Measurements from ENCODE around the gene FNDC5.
"Not testable (repeated sequence)": the region's sequence is repeated elsewhere in the genome, so short reads cannot be mapped to it uniquely, and the experiment has no call there.

Gene FNDC5

DNA sequence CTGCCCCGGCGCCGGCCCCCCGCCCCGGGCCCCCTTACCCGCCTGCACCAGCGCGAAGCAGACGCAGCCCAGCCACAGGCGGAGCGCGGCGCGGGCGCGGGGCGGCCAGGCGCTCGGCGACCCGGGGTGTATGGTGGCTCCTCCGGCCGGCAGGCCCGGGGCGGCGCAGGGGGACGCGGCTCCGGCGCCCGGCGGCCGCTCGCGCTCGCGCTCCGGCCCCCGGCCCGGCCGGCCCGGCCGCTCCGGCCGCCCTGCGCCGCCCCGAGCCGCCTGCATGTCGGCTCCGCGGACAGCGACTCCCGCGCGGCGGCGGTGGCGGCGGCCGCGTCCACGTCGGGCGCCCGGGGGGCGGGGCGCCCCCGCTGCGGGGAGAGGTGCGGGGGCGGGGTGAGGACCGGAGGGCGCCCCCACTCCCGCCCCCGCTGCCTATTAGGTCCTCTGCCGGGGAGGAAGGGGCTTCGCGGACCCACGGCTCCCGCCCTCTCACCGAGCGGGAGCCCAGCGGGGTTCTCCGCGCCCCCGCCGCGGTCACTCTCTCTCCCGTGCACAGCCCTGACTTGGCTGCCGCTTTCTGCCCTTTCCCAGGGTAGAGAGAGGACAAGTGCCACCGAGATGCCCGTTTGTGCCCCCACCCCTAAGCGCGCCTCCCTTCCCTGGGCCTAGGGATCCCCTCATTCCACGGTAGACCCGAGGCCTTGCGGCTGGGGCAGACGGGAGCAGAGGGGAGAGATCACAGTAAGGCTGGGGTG lies at the start of gene FNDC5:
FNDC5 (minus strand) TSS at position 298 of the 749 bp plus-strand sequence.
- DNase-seq = no peak

GRCh38 chr1:32919811-32920733 lies 49.4 kb upstream of the FNDC5 start:
- DNase-seq = peak; percentile 49

- DNase-seq = no peak
These were observed 47.5 kb upstream of the FNDC5 start for GRCh38 chr1:32918179-32918578.

- DNase-seq = no peak
These were observed 46.8 kb upstream of the FNDC5 start for GRCh38 chr1:32917521-32917920.

DNA sequence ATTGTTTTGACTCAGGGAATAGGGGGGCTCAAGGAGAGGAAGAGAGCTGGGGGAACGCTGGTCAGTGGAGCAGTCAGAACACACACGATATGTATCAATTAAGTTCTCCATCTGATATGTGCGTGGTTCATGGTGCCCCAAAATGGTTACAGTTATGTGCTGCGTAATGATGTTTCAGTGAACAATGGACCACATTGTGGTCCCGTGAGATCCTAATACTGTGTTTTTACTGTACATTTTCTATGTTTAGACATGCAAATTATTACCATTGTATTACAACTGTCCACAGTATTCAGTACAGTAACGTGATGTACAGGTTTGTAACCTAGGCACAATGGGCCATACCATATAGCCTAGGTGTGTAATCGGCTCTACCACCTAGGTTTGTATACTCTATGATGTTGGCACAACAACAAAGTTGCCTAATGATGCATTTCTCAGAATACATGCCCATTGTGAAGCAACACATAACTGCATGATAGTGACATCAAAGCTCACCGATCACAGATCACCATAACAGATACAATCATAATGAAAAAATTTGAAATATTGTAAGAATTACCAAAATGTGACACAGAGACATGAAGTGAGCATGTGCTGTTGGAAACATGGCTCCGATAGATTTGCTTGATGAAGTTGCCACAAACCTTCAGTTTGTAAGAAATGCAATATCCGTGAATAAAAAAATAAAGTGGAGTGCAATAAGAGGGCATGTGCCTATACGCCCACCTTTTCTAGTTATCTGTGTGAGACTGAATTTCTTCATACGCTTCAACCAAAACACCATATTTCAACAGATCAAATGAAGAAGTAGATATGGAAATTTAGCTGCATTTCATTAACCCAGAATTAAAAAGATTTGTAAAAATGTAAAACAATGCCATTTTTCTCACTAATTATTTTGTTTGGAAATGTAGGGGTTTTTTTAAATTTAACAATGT lies 45.3 kb upstream of the FNDC5 start:
- no peak for DNase-seq

- no peak for DNase-seq
These were observed 39.6 kb upstream of the FNDC5 start for GRCh38 chr1:32910319-32910718.

DNA sequence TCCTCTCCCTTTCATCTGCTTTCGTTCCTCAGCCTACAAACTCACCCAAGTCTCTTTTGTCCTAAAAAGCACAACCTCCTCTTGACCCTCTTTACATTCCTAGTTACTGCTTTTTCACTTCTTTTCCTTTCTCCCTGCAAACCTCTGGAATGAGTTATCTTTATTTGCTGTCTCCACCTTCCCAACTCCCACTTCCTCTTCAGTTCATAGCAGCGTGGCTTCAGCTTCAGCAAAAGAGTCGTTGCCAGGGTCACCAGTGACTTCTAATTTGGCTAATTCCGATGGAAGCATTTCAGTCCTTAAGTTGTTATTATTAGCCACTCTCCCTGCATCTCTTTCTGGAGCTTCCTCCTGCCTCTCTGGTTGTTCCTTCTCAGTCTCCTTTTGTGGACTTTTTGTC lies 36.7 kb upstream of the FNDC5 start:
- no peak for DNase-seq

DNA sequence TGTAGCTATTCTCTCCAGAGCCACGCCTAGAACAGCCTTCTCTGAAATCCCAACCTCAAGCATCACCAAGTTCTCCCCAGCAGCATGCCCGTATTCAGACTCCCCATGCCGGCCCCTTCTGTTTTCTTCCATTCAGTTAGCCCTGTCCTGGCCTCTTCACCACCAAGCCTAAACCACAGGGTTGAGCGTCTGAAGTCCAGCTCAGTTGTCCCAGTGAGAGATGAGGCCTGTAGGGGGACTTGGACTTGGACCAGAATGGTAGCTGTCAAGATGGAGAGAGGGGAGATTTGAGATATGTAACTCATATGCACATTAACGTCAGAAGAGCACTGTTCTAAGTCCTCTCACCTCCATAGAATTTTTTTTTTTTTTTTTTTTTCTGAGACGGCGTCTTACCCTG lies 35.9 kb upstream of the FNDC5 start:
- DNase-seq = no peak

- DNase-seq = not testable (repeated sequence)
These were observed 34.9 kb upstream of the FNDC5 start for GRCh38 chr1:32905588-32905987.

GRCh38 chr1:32904797-32905196 lies 34.1 kb upstream of the FNDC5 start:
- DNase-seq = no peak

- DNase-seq = no peak
These were observed 33.5 kb upstream of the FNDC5 start for GRCh38 chr1:32903991-32904785.

GRCh38 chr1:32902535-32902920 lies 31.8 kb upstream of the FNDC5 start:
- DNase-seq = no peak

- no peak for DNase-seq
These were observed 31.3 kb upstream of the FNDC5 start for GRCh38 chr1:32901823-32902534.

DNA sequence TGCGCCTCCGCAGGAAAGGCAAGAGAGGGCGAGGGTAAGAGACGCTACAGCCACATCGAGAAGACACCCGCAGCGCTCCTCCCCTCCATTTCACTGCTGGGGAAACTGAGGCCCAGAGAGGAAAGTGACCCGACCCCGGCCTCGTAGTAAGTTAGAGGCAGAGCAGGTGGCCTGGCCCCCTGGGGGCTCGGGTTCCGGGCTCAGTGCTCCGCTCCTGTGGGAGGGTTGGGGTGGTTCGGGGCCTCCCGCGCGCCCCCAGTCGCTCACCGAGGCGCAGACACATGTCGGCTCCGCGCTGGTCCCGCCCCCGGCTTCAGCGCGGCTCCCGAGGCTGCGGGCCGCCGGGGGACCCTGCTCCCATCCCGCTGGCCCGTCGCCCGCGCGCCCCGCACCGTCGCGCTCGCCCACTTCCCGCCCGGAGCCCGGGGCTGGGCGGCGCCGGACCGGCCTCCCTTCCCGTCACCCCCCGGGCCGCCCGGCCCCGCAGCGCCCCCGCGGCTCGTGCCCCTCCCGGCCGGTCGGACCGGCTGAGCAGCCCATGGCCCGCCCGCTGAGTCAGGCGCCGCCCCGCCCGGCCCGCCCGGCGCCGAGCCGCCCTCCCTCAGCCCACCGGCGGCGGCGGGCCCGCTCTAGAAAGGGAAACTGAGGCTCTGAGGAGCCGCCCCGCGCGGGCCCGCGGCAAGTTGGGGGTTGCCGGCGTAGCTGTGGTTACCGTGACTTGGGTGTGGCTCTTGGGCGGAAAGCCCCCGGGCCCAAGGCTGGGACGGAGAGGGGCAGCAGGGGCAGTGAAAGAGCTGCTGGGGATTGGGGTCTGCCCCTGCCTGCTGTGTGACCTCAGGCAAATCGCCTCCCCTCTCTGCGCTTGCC lies 30.5 kb upstream of the FNDC5 start, which contains the start of gene TMEM54:
TMEM54 (minus strand) TSS at position 434 of the 867 bp plus-strand sequence; CDS start at position 283, 151 bp downstream.
- DNase-seq = no peak

DNA sequence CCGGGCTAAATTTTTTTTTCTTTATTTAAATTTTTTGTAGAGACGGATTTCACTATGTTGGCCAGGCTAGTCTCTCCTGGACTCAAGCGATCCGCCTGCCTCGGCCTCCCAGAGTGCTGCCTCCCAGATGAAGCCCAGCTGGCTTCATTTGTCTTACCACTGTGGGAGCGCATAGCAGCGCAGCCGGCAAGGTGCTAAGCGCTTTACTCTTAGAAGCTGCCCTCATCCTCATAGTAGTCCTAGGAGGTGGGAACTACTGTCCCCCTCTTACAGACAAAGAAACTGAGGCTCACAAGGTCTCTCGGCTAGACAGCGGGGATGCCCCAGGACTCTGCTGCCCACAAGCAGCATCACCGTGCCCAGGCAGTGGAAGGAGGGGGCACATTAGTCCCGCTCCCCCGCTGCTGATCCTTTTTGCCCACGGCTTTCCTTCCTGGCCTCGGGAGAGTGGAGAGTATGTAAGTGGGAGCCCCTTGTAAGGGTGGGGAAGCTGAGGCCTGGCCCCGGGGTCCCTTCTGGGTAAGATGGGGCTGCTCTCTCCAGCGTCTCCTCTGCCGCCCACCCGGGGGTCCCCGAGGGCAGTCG lies 29.8 kb upstream of the FNDC5 start:
- no peak for DNase-seq

- no peak for DNase-seq
These were observed 29.0 kb upstream of the FNDC5 start for GRCh38 chr1:32899586-32900296.

DNA sequence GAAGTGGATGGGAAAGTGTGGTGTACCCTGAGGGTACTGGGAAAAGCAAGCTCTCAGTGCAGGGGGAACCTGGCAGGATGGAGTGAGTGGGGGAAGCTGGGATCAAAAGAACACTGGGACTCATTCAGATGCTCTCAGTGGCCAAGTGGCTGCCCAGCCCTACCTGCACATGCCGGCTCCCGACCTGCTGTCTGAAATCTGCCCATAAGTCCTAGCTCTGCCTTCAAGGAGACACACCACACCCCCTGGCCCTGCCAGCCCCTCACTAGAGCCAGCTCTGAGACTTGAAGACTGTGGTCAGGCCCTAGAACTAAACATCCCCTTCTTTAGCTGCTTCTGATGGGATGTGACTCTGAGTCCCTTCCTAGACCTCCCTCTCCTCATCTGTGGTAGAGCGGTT lies 28.2 kb upstream of the FNDC5 start:
- no peak for DNase-seq

DNA sequence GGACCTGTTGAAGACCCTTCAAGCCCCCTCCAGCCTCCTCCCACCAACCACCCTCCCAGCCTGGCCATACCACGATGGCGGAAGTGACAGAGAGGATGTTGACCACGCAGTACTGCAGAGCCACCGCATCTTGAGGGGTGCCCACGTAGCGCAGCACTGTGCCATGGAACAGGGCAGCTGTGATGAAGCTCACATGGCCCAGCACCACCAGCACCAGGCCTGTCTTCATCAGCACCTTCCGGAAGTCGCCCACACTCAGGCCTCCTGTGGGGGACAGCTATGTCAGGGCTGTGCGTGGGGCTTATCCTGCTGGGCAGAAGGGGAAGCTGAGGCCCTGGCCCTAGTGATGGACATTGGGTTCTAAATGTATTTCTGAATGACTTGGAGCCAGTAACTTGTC lies 27.3 kb upstream of the FNDC5 start:
- no peak for DNase-seq
